K562 (cell line): ENCODE measurements around the gene ENTPD6. TPM values are rescaled to one million over a fixed set of nuclear protein-coding genes. Genes with fewer than 3 reads are reported as not detected.

Experiments used
- AFF4 ChIP-seq: sonication (generic); formaldehyde crosslinking; IDR thresholded peaks from 2 replicates; pipeline ENCODE4 v1.8.0; 2023; ENCODE audit warnings: mild to moderate bottlenecking, missing genetic modification reagents
- DIDO1 ChIP-seq: fragments of 450-650 bp; IDR thresholded peaks from 2 replicates; pipeline ENCODE4 v1.6.1; 2016; ENCODE audit warnings: low read depth, missing biosample characterization, missing genetic modification characterization
- KDM4B ChIP-seq, 2 experiments: fragments of 450-650 bp in 1 of 2; sonication (generic) in 1 of 2; IDR thresholded peaks; 2 replicates each; pipeline ENCODE4 v1.6.1; 2016 to 2017; ENCODE audit warnings: borderline replicate concordance in 2 of 2, antibody characterized with exemption in 1 of 2, low read depth in 1 of 2, mild to moderate bottlenecking in 1 of 2
- MCM5 ChIP-seq: fragments of 450-650 bp; IDR thresholded peaks from 2 replicates; pipeline ENCODE4 v1.6.1; 2016; ENCODE audit warnings: low read depth
- NR2C1 ChIP-seq, 2 experiments: fragments of 450-650 bp; IDR thresholded peaks; 2 replicates each; pipeline ENCODE4 v1.6.1; 2017; ENCODE audit warnings: mild to moderate bottlenecking in 2 of 2, antibody characterized with exemption in 1 of 2, inconsistent platforms in 1 of 2, missing compliant biosample characterization in 1 of 2, missing genetic modification characterization in 1 of 2
- POLR2G ChIP-seq: fragments of 200-400 bp; formaldehyde crosslinking; IDR thresholded peaks from 2 replicates; pipeline ENCODE4 v1.6.1; 2017; ENCODE audit warnings: low read depth, mild to moderate bottlenecking, antibody characterized with exemption, low read length, moderate library complexity
- XRCC5 ChIP-seq: fragments of 200-400 bp; formaldehyde crosslinking; IDR thresholded peaks from 2 replicates; pipeline ENCODE4 v1.6.1; 2017; ENCODE audit warnings: low read depth, mild to moderate bottlenecking, low read length
- ZBED1 ChIP-seq: IDR thresholded peaks from 2 replicates; pipeline ENCODE4 v1.6.1; 2014
- ZEB2 ChIP-seq: fragments of 450-650 bp; IDR thresholded peaks from 2 replicates; pipeline ENCODE4 v1.6.1; 2016
- ZNF407 ChIP-seq: fragments of 450-650 bp; IDR thresholded peaks from 2 replicates; pipeline ENCODE4 v1.6.1; 2016; ENCODE audit warnings: low read depth
- polyA plus RNA-seq, 8 experiments: library from polyadenylated mRNA; depleted of rRNA in 4 of 8; stranded (reverse) in 5 of 8; unstranded in 3 of 8; fragments of >200 nt; fragmentation: Nextera tagmentation in 2 of 8; fragmentation: Illumina TruSeq in 1 of 8; extraction: Ambion mirVana in 2 of 8; extraction: Trizol in 1 of 8; gene quantifications; 2 replicates each; pipeline versions ENCODE4 v1.2.1 to v1.2.3, GENCODE V29; 2011 to 2014; ENCODE audit warnings: inconsistent platforms in 1 of 8, missing spikeins in 1 of 8
- total RNA-seq, 7 experiments: library from RNA; depleted of rRNA in 6 of 7; stranded (reverse); fragments of >200 nt in 6 of 7; fragmentation: Illumina TruSeq in 2 of 7; extraction: Trizol in 2 of 7; gene quantifications; 2 replicates each; pipeline versions ENCODE4 v1.2.1 to v1.2.3, GENCODE V29; 2011 to 2021; ENCODE audit warnings: low replicate concordance in 1 of 7

The ENTPD6 gene
- total and polyA plus RNA-seq, 9 of the 15 experiments (the other 6 are each of a cell fraction or from before 2014, with no cell fraction given): 0.82 to 36.8 (median 22.4) TPM

- TF ChIP-seq AFF4 (CRISPR knock-in tag) (no peak), DIDO1 (tag) (no peak), ZBED1 (no peak), POLR2G (no peak), ZNF407 (no peak), ZEB2 (no peak), NR2C1 (IDR thresholded peaks at IDR 0.05) (no peak), NR2C1 (tag; IDR thresholded peaks at IDR 0.05) (no peak), MCM5 (no peak), XRCC5 (no peak), KDM4B (IDR thresholded peaks at IDR 0.05; ENCODE audit: borderline replicate concordance in 2 of 2, low read depth in 1 of 2) (no peak)
Observed at GRCh38 chr20:25274481-25274880, 79.0 kb downstream of the ENTPD6 start (continued).
